GM12873 (cell line): ENCODE measurements around the gene PSEN1.

Experiments used
- CTCF ChIP-seq: IDR thresholded peaks from 2 replicates; pipeline ENCODE4 v1.5.1; 2012; ENCODE audit warnings: low read depth, mild to moderate bottlenecking, moderate library complexity, low read length, control low read depth; ENCODE audit not compliant: insufficient read depth; ENCODE audit errors: missing control alignments

The PSEN1 gene

GRCh38 chr14:73142216-73142615 is 5.9 kb downstream of the PSEN1 start:
- TF ChIP-seq CTCF: no peak

- no peak for TF ChIP-seq CTCF
Observed at GRCh38 chr14:73143003-73143402, 6.7 kb downstream of the PSEN1 start.

- no peak for TF ChIP-seq CTCF
Observed at GRCh38 chr14:73143617-73144016, 7.3 kb downstream of the PSEN1 start.

GRCh38 chr14:73145371-73145770 is 9.1 kb downstream of the PSEN1 start:
- TF ChIP-seq CTCF: no peak

GRCh38 chr14:73146111-73146510 is 9.8 kb downstream of the PSEN1 start:
- TF ChIP-seq CTCF: no peak

- no peak for TF ChIP-seq CTCF
Observed at GRCh38 chr14:73149753-73150152, 13.4 kb downstream of the PSEN1 start.

- TF ChIP-seq CTCF: no peak
Observed at GRCh38 chr14:73153272-73153671, 17.0 kb downstream of the PSEN1 start.

GRCh38 chr14:73162251-73162650 is 25.9 kb downstream of the PSEN1 start:
- no peak for TF ChIP-seq CTCF
